Muscle of leg (tissue), 11 donors: ENCODE measurements around the gene SNX19. TPM values are rescaled to one million over a fixed set of nuclear protein-coding genes. Genes with fewer than 3 reads are reported as not detected.

ENCODE experiments used
- DNase-seq: peaks from one replicate; pipeline ENCODE4 v3.0.0; 2013
- H3K27ac ChIP-seq: one replicate; pipeline ENCODE4 v1.5.1; 2013; ENCODE audit warnings: mild to moderate bottlenecking, low read length, control low read depth
- H3K27me3 ChIP-seq: one replicate; pipeline ENCODE4 v1.6.1; 2013; ENCODE audit warnings: low read length; ENCODE audit not compliant: control insufficient read depth, insufficient read depth
- H3K36me3 ChIP-seq: one replicate; pipeline ENCODE4 v1.6.1; 2013; ENCODE audit warnings: low read length; ENCODE audit not compliant: control insufficient read depth, insufficient read depth
- H3K4me1 ChIP-seq: one replicate; pipeline ENCODE4 v1.6.1; 2013; ENCODE audit warnings: low read length; ENCODE audit not compliant: control insufficient read depth, insufficient read depth
- H3K4me3 ChIP-seq: one replicate; pipeline ENCODE4 v1.5.1; 2013; ENCODE audit warnings: low read length, control low read depth
- H3K9me3 ChIP-seq: replicated peaks from 2 replicates; pipeline ENCODE4 v1.6.1; 2013; ENCODE audit warnings: low read depth, low read length; ENCODE audit not compliant: control insufficient read depth
- WGBS: methylation state at CpG from one replicate; pipeline ENCODE4 v1.1.5; 2013; ENCODE audit warnings: missing lambda C conversion rate; ENCODE audit not compliant: insufficient coverage; 5-methylcytosine and 5-hydroxymethylcytosine counted together
- polyA plus RNA-seq, 8 donors: library from polyadenylated mRNA; unstranded; fragments of 120-200 nt; gene quantifications; one replicate each; pipeline versions ENCODE4 v1.2.1 to v1.2.3, GENCODE V29; 2013; ENCODE audit warnings: inconsistent platforms in 1 of 8, low replicate concordance in 1 of 8; ENCODE audit not compliant: insufficient read length in 8 of 8, insufficient read depth in 1 of 8
- total RNA-seq: library from RNA; stranded (reverse); fragments of 120-200 nt; gene quantifications from one replicate; pipeline ENCODE4 v1.2.4, GENCODE V29; 2013

The SNX19 gene
- total and polyA plus RNA-seq, 9 donors = 23.0 to 37.9 (median 28.2) TPM

DNA sequence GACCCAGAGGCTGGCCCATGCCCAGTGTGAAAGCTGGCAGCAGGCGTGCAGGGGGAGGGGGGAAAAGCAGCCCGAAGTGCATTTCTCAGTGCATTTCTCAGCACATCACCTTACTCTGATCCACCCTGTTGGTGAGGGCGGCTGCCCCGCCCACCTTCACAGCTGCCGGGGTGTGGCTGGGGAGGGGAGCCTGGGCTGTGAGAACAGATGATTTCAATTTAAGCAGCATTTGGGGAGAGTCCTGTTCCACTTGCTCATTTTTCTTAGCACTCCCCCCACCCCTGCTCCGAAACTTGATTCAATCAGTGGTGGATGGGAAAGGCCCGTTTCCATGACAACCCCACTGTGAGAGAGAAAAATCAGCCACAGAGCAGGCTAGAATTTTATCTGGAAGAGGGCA, 84.8 kb downstream of the SNX19 start:
- peak; percentile 95 for DNase-seq
- H3K36me3 ChIP-seq = no peaks in the 10 kb centered on the region

DNA sequence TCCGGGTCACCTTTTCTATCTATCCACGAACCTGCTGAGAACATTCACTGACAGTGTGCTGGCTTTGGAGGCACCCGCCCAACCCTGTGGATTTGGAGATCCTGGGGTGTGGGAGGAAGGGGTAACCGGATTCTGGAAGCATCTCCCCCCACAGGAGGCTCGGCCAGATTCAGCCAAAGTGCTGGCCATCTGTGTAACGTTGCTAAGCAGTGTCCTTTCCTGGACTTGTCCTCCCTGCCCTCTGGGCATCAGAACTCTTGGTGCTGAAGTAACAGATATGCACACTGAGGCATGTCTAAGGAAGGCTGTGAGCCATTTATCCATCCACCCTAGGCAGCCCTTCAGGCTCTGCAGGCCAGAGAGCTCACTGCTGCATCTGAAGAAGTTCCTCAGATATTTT, 85.7 kb downstream of the SNX19 start:
- Histone ChIP-seq H3K27ac (peak overlapping the region; percentile 90), H3K27me3 (no peaks in the 10 kb centered on the region), H3K4me3 (no peak overlapping the region), H3K9me3 (no peaks in the 10 kb centered on the region), H3K36me3 (no peaks in the 10 kb centered on the region), H3K4me1 (peaks cover 72% of the 10 kb centered on the region)
- WGBS = 20% methylated on average over 1 of the region's 6 CpGs
- peak; percentile 85 for DNase-seq

More for the DNA sequence above, 84.8 kb downstream of the SNX19 start:
- Histone ChIP-seq H3K27me3 (no peaks in the 10 kb centered on the region), H3K4me1 (peaks cover 62% of the 10 kb centered on the region), H3K4me3 (no peak overlapping the region), H3K27ac (peak overlapping the region; percentile 90), H3K9me3 (no peaks in the 10 kb centered on the region)
- WGBS = 14% methylated on average over 1 of the region's 7 CpGs

DNA sequence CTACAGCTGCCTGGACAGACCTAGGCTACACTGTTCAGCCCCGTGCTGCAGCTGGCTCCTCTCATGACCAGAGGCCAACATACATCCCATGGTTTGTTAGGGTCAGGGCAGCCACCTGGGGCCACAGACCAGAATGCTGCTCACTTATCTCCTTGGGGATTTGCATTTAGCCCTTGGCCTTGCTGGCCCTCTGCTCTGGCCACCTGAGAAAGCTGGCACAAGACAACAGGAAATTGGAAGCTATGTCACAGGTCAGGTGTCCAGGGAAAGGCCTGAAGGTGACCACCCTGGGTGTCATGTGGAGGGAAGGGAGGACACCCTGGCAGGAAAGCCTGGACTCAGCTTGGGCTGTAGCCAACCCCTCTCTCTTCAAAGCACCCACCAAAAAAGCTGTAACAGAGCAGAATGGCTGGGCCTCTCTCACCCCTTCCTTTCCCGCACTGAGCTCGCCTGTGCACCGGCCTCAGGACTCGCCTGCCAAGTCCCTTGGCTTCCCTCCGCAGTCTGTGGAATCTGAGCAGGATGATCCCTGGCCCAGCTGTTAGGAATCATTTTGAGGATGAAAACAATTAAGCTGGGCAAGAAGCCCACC, 86.3 kb downstream of the SNX19 start:
- no peaks in the 10 kb centered on the region for H3K36me3 ChIP-seq
- no peaks in the 10 kb centered on the region for H3K9me3 ChIP-seq
- H3K27me3 ChIP-seq = no peaks in the 10 kb centered on the region
- H3K4me1 ChIP-seq = peaks cover 77% of the 10 kb centered on the region
- H3K27ac ChIP-seq = peak overlapping the region; percentile 90
- 29% methylated on average over 1 of the region's 6 CpGs for WGBS
- H3K4me3 ChIP-seq = no peak overlapping the region
- DNase-seq = peak; percentile 98

DNA sequence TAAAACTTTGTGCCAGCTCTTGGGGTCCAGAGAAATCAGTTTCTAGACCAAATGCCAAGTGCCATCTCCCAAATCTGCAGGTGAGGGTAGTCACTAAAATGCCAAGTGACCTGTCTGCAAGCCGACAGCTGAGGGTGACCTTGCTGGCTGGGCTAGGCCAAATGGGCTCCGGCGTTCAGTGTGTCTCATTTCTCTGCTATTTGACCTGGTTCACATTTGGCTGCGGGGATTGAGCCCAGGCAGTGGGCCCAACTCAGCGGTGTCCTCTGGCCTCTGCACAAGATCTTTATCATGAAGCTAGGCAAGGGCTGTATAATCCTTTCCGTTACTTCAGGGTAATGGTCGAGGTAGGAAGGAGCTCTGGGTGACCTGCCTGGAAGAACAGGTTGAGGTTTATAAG, 87.5 kb downstream of the SNX19 start:
- WGBS = 42% methylated on average over 5 of the region's 7 CpGs
- Histone ChIP-seq H3K4me1 (peaks cover 82% of the 10 kb centered on the region), H3K4me3 (no peak overlapping the region), H3K9me3 (no peaks in the 10 kb centered on the region), H3K27me3 (no peaks in the 10 kb centered on the region), H3K36me3 (no peaks in the 10 kb centered on the region), H3K27ac (peak overlapping the region; percentile 90)
- peak; percentile 47 for DNase-seq

DNA sequence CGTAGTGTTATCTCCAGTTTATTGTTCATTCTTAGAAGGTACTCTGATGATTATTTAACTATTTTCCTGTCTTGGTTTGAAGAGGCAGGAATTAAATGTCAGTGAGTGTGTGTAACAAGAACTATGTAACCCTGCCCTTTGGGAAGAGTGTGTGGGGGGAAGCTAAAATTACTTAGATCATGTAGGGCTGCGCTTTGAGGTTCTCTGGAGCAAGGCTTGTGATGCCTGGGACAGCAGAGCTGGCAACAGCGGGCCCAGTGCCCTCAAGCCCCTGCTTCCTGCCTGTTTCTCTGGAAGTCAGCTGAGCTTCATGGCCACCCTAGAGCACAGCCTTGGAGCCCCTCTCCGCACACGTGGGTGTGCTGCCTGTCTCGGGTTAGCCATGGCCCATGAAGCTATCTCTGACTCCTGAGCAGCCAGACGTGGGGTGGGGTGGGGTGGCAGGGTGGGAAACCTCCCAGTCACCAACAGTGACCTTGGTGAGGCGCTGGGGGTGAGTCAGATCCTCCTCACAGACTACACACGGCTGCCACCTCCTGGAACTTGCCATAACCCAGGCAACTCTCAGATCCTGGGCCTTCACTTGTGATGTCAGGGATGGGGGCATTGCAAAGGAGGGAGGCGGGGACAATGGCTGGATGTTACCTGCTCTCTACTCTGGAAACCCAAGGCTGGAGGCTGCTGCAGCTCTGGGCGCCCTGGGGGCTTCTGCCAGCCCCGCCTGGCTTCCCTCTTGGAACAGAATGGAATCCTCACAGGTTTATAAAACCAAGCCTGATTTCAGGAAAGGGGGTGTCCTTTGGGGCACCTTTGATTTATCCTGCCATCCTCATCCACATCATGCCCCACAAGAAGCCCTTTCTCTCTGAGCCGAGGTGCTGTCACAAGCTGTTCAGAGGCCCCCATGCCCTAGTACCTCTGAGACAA, 88.6 kb downstream of the SNX19 start:
- Histone ChIP-seq H3K27ac (peak overlapping the region; percentile 90), H3K36me3 (no peaks in the 10 kb centered on the region), H3K27me3 (no peaks in the 10 kb centered on the region), H3K4me3 (no peak overlapping the region), H3K4me1 (peaks cover 78% of the 10 kb centered on the region), H3K9me3 (no peaks in the 10 kb centered on the region)
- 75% methylated on average over 3 of the region's 13 CpGs for WGBS
- DNase-seq = peak; percentile 66

DNA sequence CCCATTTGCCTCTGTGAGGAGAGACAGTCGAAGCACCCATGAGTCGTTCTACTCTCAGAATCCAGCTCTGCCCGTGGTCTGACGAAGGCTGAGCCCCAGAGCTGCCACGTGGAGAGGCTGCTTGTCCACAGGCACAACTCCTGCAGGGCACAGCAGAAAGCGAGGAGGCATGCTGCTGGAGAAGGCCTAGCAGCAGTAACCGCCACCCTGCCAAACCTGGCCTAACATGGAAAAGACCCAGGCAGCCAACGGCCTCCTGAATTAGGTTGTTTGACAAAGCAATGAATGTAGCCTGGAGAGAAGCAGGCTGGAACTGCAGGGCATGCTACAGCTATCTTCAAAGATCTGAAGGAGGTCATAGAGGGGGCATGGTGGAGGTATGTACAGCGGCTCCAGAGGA, 89.7 kb downstream of the SNX19 start:
- peak; percentile 10 for DNase-seq
- H3K27me3 ChIP-seq = no peaks in the 10 kb centered on the region
- no peaks in the 10 kb centered on the region for H3K9me3 ChIP-seq
- H3K27ac ChIP-seq = peak overlapping the region; percentile 13
- 84% methylated on average over 8 of the region's 9 CpGs for WGBS
- H3K36me3 ChIP-seq = no peaks in the 10 kb centered on the region
- no peak overlapping the region for H3K4me3 ChIP-seq
- peaks cover 68% of the 10 kb centered on the region for H3K4me1 ChIP-seq

DNA sequence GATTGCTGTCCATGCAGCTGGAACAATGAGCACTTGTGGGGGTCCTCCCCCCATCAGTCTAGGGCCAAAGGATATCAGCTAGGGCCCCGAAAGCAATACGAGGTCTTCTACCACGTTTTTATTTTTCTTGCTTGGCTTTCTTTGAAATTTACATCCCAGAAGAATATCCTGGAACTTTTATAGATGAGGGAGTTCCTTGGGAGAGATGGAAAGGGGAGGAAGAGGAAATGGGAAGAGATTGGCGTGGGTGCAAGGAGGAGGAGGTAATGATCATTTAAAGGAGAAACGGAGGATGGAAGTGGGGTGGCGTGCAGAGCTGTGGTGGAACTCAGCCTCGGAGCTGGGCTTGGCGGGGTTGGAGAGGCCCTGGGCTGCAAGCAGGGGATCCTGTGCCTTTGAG, 90.3 kb downstream of the SNX19 start:
- Histone ChIP-seq H3K4me1 (peaks cover 62% of the 10 kb centered on the region), H3K36me3 (no peaks in the 10 kb centered on the region), H3K4me3 (no peak overlapping the region), H3K27ac (peak overlapping the region; percentile 62), H3K9me3 (no peaks in the 10 kb centered on the region), H3K27me3 (no peaks in the 10 kb centered on the region)
- DNase-seq = peak; percentile 85
- 29% methylated on average over 3 of the region's 8 CpGs for WGBS

DNA sequence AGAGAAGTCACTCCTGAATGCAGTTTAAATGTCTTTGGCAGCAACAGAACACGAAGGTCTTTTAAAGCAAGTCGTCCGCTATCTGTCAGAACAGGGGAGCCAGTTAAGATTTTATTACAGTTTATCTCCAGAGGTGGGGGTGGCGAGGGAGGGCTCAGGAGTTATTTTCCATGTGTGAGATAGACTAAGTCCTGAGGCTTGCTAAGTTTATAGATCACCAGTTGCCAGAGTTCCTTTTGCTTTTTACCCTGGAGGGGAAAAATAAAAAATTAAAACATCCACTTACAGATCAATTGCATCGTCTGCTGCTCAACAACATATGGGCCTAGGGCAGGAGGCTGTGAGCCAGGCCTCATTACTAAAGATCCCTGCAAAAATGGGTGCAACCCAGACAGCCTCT, 90.7 kb downstream of the SNX19 start:
- H3K36me3 ChIP-seq = no peaks in the 10 kb centered on the region
- no peaks in the 10 kb centered on the region for H3K9me3 ChIP-seq
- H3K27ac ChIP-seq = peak overlapping the region; percentile 62
- 45% methylated on average over 3 of the region's 5 CpGs for WGBS
- H3K4me3 ChIP-seq = no peak overlapping the region
- H3K27me3 ChIP-seq = no peaks in the 10 kb centered on the region
- no peak for DNase-seq
- peaks cover 58% of the 10 kb centered on the region for H3K4me1 ChIP-seq
